SU-DHL-6 (cell line): ENCODE data around the gene NLGN3.

Experiments
- CTCF ChIP-seq: fragments of 200-600 bp; sonication (generic); IDR thresholded peaks from one replicate; pipeline ENCODE4 v1.5.1; 2017; ENCODE audit warnings: antibody characterized with exemption, mild to moderate bottlenecking, low read length, moderate library complexity; ENCODE audit not compliant: insufficient read depth, poor library complexity, severe bottlenecking
- EZH2phosphoT487 ChIP-seq: fragments of 200-600 bp; sonication (generic), shearing (Covaris generic); conservative IDR thresholded peaks from 2 replicates; pipeline ENCODE4 v1.6.1; 2018; ENCODE audit warnings: mild to moderate bottlenecking, antibody characterized with exemption, low read length, moderate library complexity, mixed read lengths

DNA sequence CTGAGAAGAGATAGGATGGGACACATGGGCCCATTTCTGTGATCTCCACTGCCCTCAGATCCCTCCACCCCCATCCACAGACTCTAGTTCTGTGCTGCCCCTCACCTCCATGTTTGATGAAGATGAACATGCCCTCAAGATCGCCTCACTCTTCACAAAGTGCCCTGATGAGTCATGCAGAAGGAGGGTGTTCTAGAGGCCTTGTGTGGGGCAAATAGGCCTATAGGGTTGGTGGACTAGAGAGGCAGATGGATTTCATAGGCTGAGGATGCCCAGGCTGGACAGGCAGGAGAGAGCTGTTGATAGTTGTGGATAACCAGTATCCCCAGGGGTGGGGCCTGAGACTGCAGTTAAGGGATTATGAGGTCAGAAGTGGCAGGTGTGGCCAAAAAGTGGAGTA lies 38.2 kb upstream of the NLGN3 start, which contains the start of gene CXorf65:
- TF ChIP-seq CTCF (no peak), EZH2phosphoT487 (no peak)
